ENCODE results near the gene B3GALNT1. TPM values are rescaled to one million over a fixed set of nuclear protein-coding genes. Genes with fewer than 3 reads are reported as not detected.

Gene B3GALNT1
- total RNA-seq, 1 experiment from 2014 or later, result 13.2 TPM

DNA sequence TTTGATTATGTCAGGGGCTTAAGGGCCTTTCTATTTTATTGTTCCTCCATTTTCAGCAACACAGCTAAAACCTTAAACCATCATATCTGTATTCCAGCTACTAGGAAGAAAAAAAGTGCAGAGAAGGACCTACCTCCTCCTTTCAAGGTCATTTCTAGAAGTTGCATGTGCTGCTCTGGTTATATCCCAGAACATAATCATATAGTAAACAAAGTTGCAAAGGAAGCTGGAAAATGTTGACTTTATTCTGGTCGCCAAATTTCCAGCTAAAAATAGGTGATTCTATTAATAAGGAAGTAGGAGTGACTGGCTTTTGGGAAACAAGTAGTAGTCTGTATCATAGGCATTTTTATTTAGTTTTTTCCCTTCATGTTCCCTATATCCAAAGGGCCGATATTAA is 21.3 kb upstream of the B3GALNT1 start:
- no peak overlapping the region for H3K4me2 ChIP-seq (ENCODE audit: insufficient read depth, insufficient read length, low read length)
- no peak overlapping the region for H3K27ac ChIP-seq (ENCODE audit: insufficient read length, low read depth, low read length)
- H3T11ph ChIP-seq (ENCODE audit: low read length), result no peak overlapping the region
- H4K5ac ChIP-seq (ENCODE audit: insufficient read length, low read depth, low read length), result no peak overlapping the region
- no peak overlapping the region for H3K23ac ChIP-seq (ENCODE audit: insufficient read length, low read depth, low read length)
- no peak overlapping the region for H2BK120ac ChIP-seq (ENCODE audit: low read depth, low read length, poor library complexity, severe bottlenecking)
- DNase-seq, result no peak
- no peak overlapping the region for H2BK5ac ChIP-seq (ENCODE audit: insufficient read length, low read length)
- no peak overlapping the region for H3K56ac ChIP-seq (ENCODE audit: insufficient read length, low read depth, low read length)
- Mint-ChIP-seq H3K27me3 (ENCODE audit: low read depth) (no peaks in the 10 kb centered on the region; the same call in none of the 2 replicates), H3K27ac (no peak overlapping the region), H3K9me3 (peaks cover 30 to 35% of the 10 kb centered on the region in 2 experiments), H3K4me1 (no peaks in the 10 kb centered on the region), H3K36me3 (ENCODE audit: insufficient read depth in 1 of 3, low read depth in 3 of 3) (peaks cover 2 to 16% (median 13%) of the 10 kb centered on the region in 3 experiments; a peak in 5 of 7 replicates), H3K4me3 (no peak overlapping the region)
- no peak overlapping the region for H3K4ac ChIP-seq (ENCODE audit: low read depth, low read length)
- no peaks in the 10 kb centered on the region for H4K20me1 ChIP-seq (ENCODE audit: control insufficient read depth, insufficient read depth, insufficient read length)
- H3K14ac ChIP-seq (ENCODE audit: insufficient read depth, low read length), result no peak overlapping the region
- no peak overlapping the region for H4K91ac ChIP-seq (ENCODE audit: insufficient read length, low read depth, low read length)
- no peak overlapping the region for H4K8ac ChIP-seq (replicated peaks; ENCODE audit: insufficient read length, low read depth, low read length)
- H2BK20ac ChIP-seq (ENCODE audit: low read depth, low read length, poor library complexity, severe bottlenecking), result no peak overlapping the region
- H3K18ac ChIP-seq (ENCODE audit: insufficient read length, low read depth, low read length), result no peak overlapping the region
- H3K27me3 ChIP-seq (ENCODE audit: insufficient read depth, low read length), result no peaks in the 10 kb centered on the region
- no peak overlapping the region for H2BK12ac ChIP-seq (ENCODE audit: insufficient read length, low read depth, low read length)
- no peak overlapping the region for H2AFZ ChIP-seq (ENCODE audit: low read length)
- H3K79me2 ChIP-seq (ENCODE audit: insufficient read depth, low read length), result no peaks in the 10 kb centered on the region
- TF ChIP-seq, protein P1, sequence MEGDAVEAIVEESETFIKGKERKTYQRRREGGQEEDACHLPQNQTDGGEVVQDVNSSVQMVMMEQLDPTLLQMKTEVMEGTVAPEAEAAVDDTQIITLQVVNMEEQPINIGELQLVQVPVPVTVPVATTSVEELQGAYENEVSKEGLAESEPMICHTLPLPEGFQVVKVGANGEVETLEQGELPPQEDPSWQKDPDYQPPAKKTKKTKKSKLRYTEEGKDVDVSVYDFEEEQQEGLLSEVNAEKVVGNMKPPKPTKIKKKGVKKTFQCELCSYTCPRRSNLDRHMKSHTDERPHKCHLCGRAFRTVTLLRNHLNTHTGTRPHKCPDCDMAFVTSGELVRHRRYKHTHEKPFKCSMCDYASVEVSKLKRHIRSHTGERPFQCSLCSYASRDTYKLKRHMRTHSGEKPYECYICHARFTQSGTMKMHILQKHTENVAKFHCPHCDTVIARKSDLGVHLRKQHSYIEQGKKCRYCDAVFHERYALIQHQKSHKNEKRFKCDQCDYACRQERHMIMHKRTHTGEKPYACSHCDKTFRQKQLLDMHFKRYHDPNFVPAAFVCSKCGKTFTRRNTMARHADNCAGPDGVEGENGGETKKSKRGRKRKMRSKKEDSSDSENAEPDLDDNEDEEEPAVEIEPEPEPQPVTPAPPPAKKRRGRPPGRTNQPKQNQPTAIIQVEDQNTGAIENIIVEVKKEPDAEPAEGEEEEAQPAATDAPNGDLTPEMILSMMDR (conservative IDR thresholded peaks at IDR 0.05), result no peak
- no CpG with 5 or more reads among the region's 2 CpGs for WGBS (ENCODE audit: extremely low coverage, insufficient read length, low lambda C conversion rate)
- H3K23me2 ChIP-seq (ENCODE audit: insufficient read length, low read depth, low read length, poor library complexity, severe bottlenecking), result no peaks in the 10 kb centered on the region
- H3K4me1 ChIP-seq (ENCODE audit: insufficient read depth, low read length), result no peaks in the 10 kb centered on the region
- H3K9ac ChIP-seq (ENCODE audit: extremely low read depth, insufficient read length, low read length), result no peak overlapping the region
- H2BK15ac ChIP-seq (ENCODE audit: low read depth, low read length), result no peak overlapping the region
- H3K9me3 ChIP-seq (ENCODE audit: control insufficient read depth, low read depth, low read length), result peaks cover 5% of the 10 kb centered on the region
- H2AK5ac ChIP-seq (ENCODE audit: insufficient read length, low read length), result no peak overlapping the region
- H3K79me1 ChIP-seq (ENCODE audit: insufficient read depth, low read depth, low read length, poor library complexity, severe bottlenecking), result no peaks in the 10 kb centered on the region

Data from H9 (cell line).